HEK293 (cell line): ENCODE results near the gene PITRM1.

Experiments used
- CTCF ChIA-PET: fragments of 350-600 bp; formaldehyde crosslinking; extraction: SDS; loops from one replicate; lab custom pipeline; 2021; ENCODE audit warnings: antibody characterized with exemption; lab: Yijun Ruan, JAX
- POLR2A ChIA-PET: fragments of 300-600 bp; formaldehyde crosslinking; extraction: SDS; loops from one replicate; lab custom pipeline; 2020; ENCODE audit warnings: antibody characterized with exemption, inconsistent platforms; lab: Yijun Ruan, JAX
- H3K27ac ChIP-seq: fragments of 200-500 bp; sonication (Bioruptor generic); 2 replicates; pipeline ENCODE4 v1.5.1; 2014; ENCODE audit warnings: low read depth, low read length, control low read depth, inconsistent platforms; ENCODE audit errors: extremely low read depth
- H3K36me3 ChIP-seq, 2 experiments: fragments of 200-500 bp in 1 of 2; sonication (Bioruptor generic) in 1 of 2; 1 replicate in 1 of 2; 2 replicates in 1 of 2; pipeline ENCODE4 v1.5.1; 2014 to 2017; ENCODE audit warnings: inconsistent platforms in 2 of 2, low read length in 2 of 2; ENCODE audit not compliant: control insufficient read depth in 2 of 2, insufficient read depth in 1 of 2
- H3K4me1 ChIP-seq: fragments of 200-500 bp; sonication (Bioruptor generic); 2 replicates; pipeline ENCODE4 v1.5.1; 2014; ENCODE audit warnings: mild to moderate bottlenecking, low read length, inconsistent platforms; ENCODE audit not compliant: control insufficient read depth, insufficient read depth
- H3K4me3 ChIP-seq: 2 replicates; pipeline ENCODE4 v1.5.1; 2011; ENCODE audit warnings: low read depth, mild to moderate bottlenecking, control low read depth, low read length, moderate library complexity
- H3K9me3 ChIP-seq: fragments of 200-500 bp; sonication (Bioruptor generic); 2 replicates; pipeline ENCODE4 v1.5.1; 2014; ENCODE audit warnings: low read depth, low read length, inconsistent platforms; ENCODE audit not compliant: control insufficient read depth, insufficient read depth
- EGR2 ChIP-seq: fragments of 450-650 bp; formaldehyde crosslinking; IDR thresholded peaks from 2 replicates; pipeline ENCODE4 v1.5.1; 2016; ENCODE audit warnings: low read depth, missing biosample characterization, missing genetic modification characterization
- GLIS2 ChIP-seq: fragments of 450-650 bp; formaldehyde crosslinking; IDR thresholded peaks from 2 replicates; pipeline ENCODE4 v1.5.1; 2016; ENCODE audit warnings: missing biosample characterization, missing genetic modification characterization
- SALL2 ChIP-seq: fragments of 450-650 bp; formaldehyde crosslinking; IDR thresholded peaks from 2 replicates; pipeline ENCODE4 v1.5.0; 2017; ENCODE audit warnings: missing biosample characterization, mild to moderate bottlenecking, missing genetic modification characterization, borderline replicate concordance
- SCRT2 ChIP-seq: fragments of 450-650 bp; formaldehyde crosslinking; IDR thresholded peaks from 2 replicates; pipeline ENCODE4 v1.5.1; 2016; ENCODE audit warnings: missing biosample characterization, missing genetic modification characterization
- SETDB1 ChIP-seq: IDR thresholded peaks from one replicate; pipeline ENCODE4 v1.6.1; 2017; ENCODE audit warnings: mild to moderate bottlenecking, low read length, moderate library complexity, mixed read lengths; ENCODE audit not compliant: insufficient read length
- YY2 ChIP-seq: fragments of 450-650 bp; formaldehyde crosslinking; IDR thresholded peaks from 2 replicates; pipeline ENCODE4 v1.5.1; 2016; ENCODE audit warnings: missing biosample characterization, missing genetic modification characterization
- ZBTB21 ChIP-seq: fragments of 450-650 bp; formaldehyde crosslinking; IDR thresholded peaks from 2 replicates; pipeline ENCODE4 v1.5.1; 2017; ENCODE audit warnings: missing biosample characterization, missing genetic modification characterization
- ZFP69B ChIP-seq: fragments of 450-650 bp; formaldehyde crosslinking; IDR thresholded peaks from 2 replicates; pipeline ENCODE4 v1.5.1; 2016; ENCODE audit warnings: missing biosample characterization, missing genetic modification characterization
- ZNF121 ChIP-seq: fragments of 450-650 bp; formaldehyde crosslinking; IDR thresholded peaks from 2 replicates; pipeline ENCODE4 v1.5.1; 2016; ENCODE audit warnings: missing biosample characterization, missing genetic modification characterization
- ZNF132 ChIP-seq: fragments of 450-650 bp; formaldehyde crosslinking; IDR thresholded peaks from 2 replicates; pipeline ENCODE4 v1.5.1; 2017; ENCODE audit warnings: missing biosample characterization, missing genetic modification characterization, borderline replicate concordance
- ZNF157 ChIP-seq: fragments of 450-650 bp; formaldehyde crosslinking; IDR thresholded peaks from 2 replicates; pipeline ENCODE4 v1.5.1; 2016; ENCODE audit warnings: missing biosample characterization, missing genetic modification characterization
- ZNF19 ChIP-seq: fragments of 450-650 bp; formaldehyde crosslinking; IDR thresholded peaks from 2 replicates; pipeline ENCODE4; 2016; ENCODE audit warnings: missing biosample characterization, missing genetic modification characterization, low read depth
- ZNF221 ChIP-seq: fragments of 450-650 bp; formaldehyde crosslinking; IDR thresholded peaks from 2 replicates; pipeline ENCODE4 v1.5.1; 2017; ENCODE audit warnings: missing biosample characterization, missing genetic modification characterization, borderline replicate concordance
- ZNF23 ChIP-seq: fragments of 450-650 bp; formaldehyde crosslinking; IDR thresholded peaks from 2 replicates; pipeline ENCODE4 v1.5.1; 2016; ENCODE audit warnings: missing biosample characterization, missing genetic modification characterization, borderline replicate concordance
- ZNF24 ChIP-seq: fragments of 450-650 bp; formaldehyde crosslinking; IDR thresholded peaks from 2 replicates; pipeline ENCODE4 v1.5.1; 2016; ENCODE audit warnings: missing biosample characterization, missing genetic modification characterization
- ZNF266 ChIP-seq: fragments of 450-650 bp; formaldehyde crosslinking; IDR thresholded peaks from 2 replicates; pipeline ENCODE4 v1.5.1; 2016; ENCODE audit warnings: missing biosample characterization, missing genetic modification characterization, low read depth
- ZNF394 ChIP-seq: fragments of 450-650 bp; formaldehyde crosslinking; IDR thresholded peaks from 2 replicates; pipeline ENCODE4 v1.5.1; 2016; ENCODE audit warnings: missing biosample characterization, missing genetic modification characterization, mild to moderate bottlenecking, moderate library complexity, borderline replicate concordance
- ZNF510 ChIP-seq: fragments of 450-650 bp; formaldehyde crosslinking; IDR thresholded peaks from 2 replicates; pipeline ENCODE4 v1.5.1; 2018; ENCODE audit warnings: mild to moderate bottlenecking, missing genetic modification characterization, missing biosample characterization; ENCODE audit not compliant: insufficient replicate concordance
- ZNF747 ChIP-seq: fragments of 450-650 bp; formaldehyde crosslinking; IDR thresholded peaks from 2 replicates; pipeline ENCODE4 v1.5.1; 2016; ENCODE audit warnings: missing biosample characterization, missing genetic modification characterization
- ZNF777 ChIP-seq: fragments of 450-650 bp; formaldehyde crosslinking; IDR thresholded peaks from 2 replicates; pipeline ENCODE4 v1.5.1; 2017; ENCODE audit warnings: missing biosample characterization, missing genetic modification characterization, borderline replicate concordance
- ZNF837 ChIP-seq: fragments of 450-650 bp; formaldehyde crosslinking; IDR thresholded peaks from 2 replicates; pipeline ENCODE4 v1.5.1; 2016; ENCODE audit warnings: missing biosample characterization, missing genetic modification characterization
- ZSCAN23 ChIP-seq: fragments of 450-650 bp; formaldehyde crosslinking; IDR thresholded peaks from 2 replicates; pipeline ENCODE4 v1.5.1; 2016; ENCODE audit warnings: missing biosample characterization, missing genetic modification characterization
- ZSCAN30 ChIP-seq: fragments of 450-650 bp; IDR thresholded peaks from 2 replicates; pipeline ENCODE4 v1.5.1; 2018; ENCODE audit warnings: missing biosample characterization, mild to moderate bottlenecking, missing genetic modification characterization, moderate library complexity
- TF ChIP-seq, protein P1 (sequence below): fragments of 450-650 bp; formaldehyde crosslinking; IDR thresholded peaks from 2 replicates; pipeline ENCODE4 v1.5.1; 2016; ENCODE audit warnings: missing biosample characterization, missing genetic modification characterization

Gene PITRM1

DNA sequence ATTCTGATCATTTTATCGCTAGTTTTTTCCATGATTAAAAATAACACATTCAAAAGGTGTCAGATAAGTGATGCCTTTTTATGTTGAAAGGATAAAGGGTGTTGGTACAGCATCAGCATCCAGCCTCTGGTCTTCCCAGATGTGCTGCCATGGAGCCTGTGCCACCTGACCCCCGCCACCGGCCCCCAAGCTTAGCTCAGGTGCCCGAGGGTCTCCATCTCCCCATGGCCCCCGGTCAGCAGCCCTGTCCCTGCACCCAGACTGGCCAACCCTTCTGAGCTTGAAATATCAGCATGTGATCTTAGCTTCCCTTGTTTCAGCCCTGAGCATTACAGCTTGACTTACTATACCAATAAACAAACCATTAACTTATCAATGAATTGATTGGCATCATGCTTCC, 80.7 kb downstream of the PITRM1 start:
- ChIA-PET POLR2A (no interaction called here), CTCF (interaction anchor here (0.7 to 1.2 kb wide), 2 partner anchors 15 to 69 kb away, joined by 3 to 4 read pairs; no protein-coding TSS in a partner anchor)
- no peaks in the 10 kb centered on the region for H3K9me3 ChIP-seq
- TF ChIP-seq ZNF266 (tag by site-specific recombination) (no peak), GLIS2 (tag by site-specific recombination) (no peak), ZNF157 (tag by site-specific recombination) (no peak), ZNF747 (no peak), ZNF510 (tag by site-specific recombination) (no peak), ZNF837 (tag by site-specific recombination) (no peak), ZNF19 (tag by site-specific recombination) (no peak), ZNF132 (tag by site-specific recombination) (no peak), ZSCAN30 (tag by site-specific recombination) (no peak), ZNF24 (no peak)
- H3K4me3 ChIP-seq, result no peak overlapping the region
- H3K4me1 ChIP-seq, result peaks cover 13% of the 10 kb centered on the region
- no peak overlapping the region for H3K27ac ChIP-seq
- H3K36me3 ChIP-seq, result peaks cover 0 to 20% of the 10 kb centered on the region in 2 experiments; a peak in 2 of 3 replicates

DNA sequence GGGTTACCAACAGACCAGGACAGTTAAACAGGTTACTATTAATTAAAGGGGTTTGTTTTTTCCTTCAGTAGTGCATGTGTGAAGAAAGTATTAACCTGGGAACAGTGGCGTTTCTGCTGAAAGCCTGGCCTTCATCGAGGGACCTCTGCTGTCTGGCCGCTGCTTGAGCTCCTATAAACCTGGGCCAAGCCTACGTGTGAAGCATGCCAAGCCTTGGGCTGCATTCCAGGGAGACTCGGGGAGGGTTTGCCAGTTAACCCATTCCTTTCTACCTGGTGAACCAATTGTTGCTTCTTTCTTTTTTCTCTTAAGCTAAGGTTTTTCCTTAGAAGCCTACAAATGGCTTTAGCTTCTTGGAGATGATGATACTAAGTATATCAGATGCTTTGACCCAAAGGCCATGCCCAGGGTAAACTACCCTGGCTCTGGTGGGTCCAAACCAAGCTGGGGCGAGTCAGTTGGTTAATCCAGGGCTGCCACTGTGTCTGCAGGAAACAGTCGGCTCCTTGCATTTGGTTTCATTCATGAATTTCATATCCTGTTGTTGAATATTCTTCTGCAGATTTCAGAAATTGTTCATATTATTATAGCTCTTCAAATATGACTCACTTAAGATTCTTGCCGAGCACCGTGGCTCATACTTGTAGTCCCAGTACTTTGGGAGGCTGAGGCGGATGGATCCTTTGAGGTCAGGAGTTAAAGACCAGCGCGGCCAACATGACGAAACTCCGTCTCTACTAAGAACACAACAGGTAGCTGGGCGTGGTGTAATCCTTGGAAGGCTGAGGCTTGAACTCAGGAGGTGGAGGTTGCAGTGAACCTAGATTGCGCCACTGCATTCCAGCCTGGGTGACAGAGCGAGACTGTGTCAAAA, 81.4 kb downstream of the PITRM1 start:
- POLR2A ChIA-PET, result no interaction called here
- H3K36me3 ChIP-seq, result peaks cover 0 to 24% of the 10 kb centered on the region in 2 experiments; a peak in 2 of 3 replicates

DNA sequence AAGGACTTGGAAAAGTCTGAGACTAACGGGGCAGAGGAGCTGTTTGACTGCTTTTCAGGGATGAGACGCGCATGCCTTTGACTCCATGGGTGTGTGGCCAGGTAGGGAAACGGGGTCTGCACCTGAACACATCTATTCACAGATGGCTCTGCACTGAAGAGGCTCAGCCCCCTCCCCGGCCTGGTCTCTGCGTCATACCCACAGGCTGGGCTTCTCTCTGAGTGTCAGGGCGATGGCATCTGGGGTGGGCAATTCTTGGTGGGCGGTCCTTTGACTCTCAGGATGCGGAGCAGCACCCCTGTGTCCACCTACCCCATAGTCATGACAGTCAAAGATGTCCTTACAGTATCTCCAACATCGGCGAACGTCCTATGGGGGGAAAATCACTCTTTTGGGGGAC, 82.2 kb downstream of the PITRM1 start:
- CTCF ChIA-PET, result interaction anchor here (0.7 kb wide), 1 partner anchor 45 kb away, joined by 3 read pairs; no protein-coding TSS in a partner anchor
- Histone ChIP-seq H3K9me3 (no peaks in the 10 kb centered on the region), H3K36me3 (peaks cover 0 to 26% of the 10 kb centered on the region in 2 experiments; a peak in 2 of 3 replicates), H3K4me1 (peaks cover 8% of the 10 kb centered on the region), H3K27ac (no peak overlapping the region), H3K4me3 (no peak overlapping the region)
- POLR2A ChIA-PET, result no interaction called here
- TF ChIP-seq ZNF777 (tag by site-specific recombination) (no peak), SALL2 (tag by site-specific recombination) (no peak), ZBTB21 (no peak), YY2 (tag by site-specific recombination) (no peak), EGR2 (tag by site-specific recombination) (no peak), SETDB1 (no peak), ZNF121 (tag by site-specific recombination) (no peak), ZSCAN23 (tag by site-specific recombination) (no peak), ZNF394 (no peak), ZNF221 (no peak)

More for the DNA sequence above, 81.4 kb downstream of the PITRM1 start:
- CTCF ChIA-PET, result interaction anchor here (0.7 to 1.2 kb wide), 3 partner anchors 16 to 70 kb away, joined by 3 to 4 read pairs (median 3); no protein-coding TSS in a partner anchor
- Histone ChIP-seq H3K9me3 (no peaks in the 10 kb centered on the region), H3K27ac (no peak overlapping the region), H3K4me1 (peaks cover 12% of the 10 kb centered on the region), H3K4me3 (no peak overlapping the region)
- TF ChIP-seq SCRT2 (peak; percentile 68), ZFP69B (tag by site-specific recombination) (peak; percentile 81; the same call in 1 of the 2 replicates), ZNF23 (tag by site-specific recombination) (no peak)
- TF ChIP-seq, protein P1, sequence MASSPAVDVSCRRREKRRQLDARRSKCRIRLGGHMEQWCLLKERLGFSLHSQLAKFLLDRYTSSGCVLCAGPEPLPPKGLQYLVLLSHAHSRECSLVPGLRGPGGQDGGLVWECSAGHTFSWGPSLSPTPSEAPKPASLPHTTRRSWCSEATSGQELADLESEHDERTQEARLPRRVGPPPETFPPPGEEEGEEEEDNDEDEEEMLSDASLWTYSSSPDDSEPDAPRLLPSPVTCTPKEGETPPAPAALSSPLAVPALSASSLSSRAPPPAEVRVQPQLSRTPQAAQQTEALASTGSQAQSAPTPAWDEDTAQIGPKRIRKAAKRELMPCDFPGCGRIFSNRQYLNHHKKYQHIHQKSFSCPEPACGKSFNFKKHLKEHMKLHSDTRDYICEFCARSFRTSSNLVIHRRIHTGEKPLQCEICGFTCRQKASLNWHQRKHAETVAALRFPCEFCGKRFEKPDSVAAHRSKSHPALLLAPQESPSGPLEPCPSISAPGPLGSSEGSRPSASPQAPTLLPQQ (tag by site-specific recombination), result peak; percentile 91
